Neural cell (in vitro differentiated cells): ENCODE measurements around the gene GZMA. TPM values are rescaled to one million over a fixed set of nuclear protein-coding genes. Genes with fewer than 3 reads are reported as not detected.

Experiments used
- H2AFZ ChIP-seq: fragments of 200-600, 300-800 bp; sonication (generic), shearing (Covaris generic); 2 replicates; pipeline ENCODE4 v1.6.0; 2014; ENCODE audit warnings: low read depth, mild to moderate bottlenecking, antibody characterized with exemption, low read length, moderate library complexity
- H3F3A ChIP-seq: fragments of 200-600 bp; shearing (Covaris generic); 2 replicates; pipeline ENCODE4 v1.6.1; 2016; ENCODE audit warnings: mild to moderate bottlenecking, moderate library complexity, mixed read lengths, antibody characterized with exemption, low read length; ENCODE audit not compliant: insufficient read depth, poor library complexity, severe bottlenecking
- H3K27ac ChIP-seq: fragments of 200-600, 300-800 bp; sonication (generic), shearing (Covaris generic); 2 replicates; pipeline ENCODE4 v1.5.1; 2014; ENCODE audit warnings: mild to moderate bottlenecking, low read length, moderate library complexity
- H3K27me3 ChIP-seq: fragments of 300-800, 200-600 bp; sonication (generic), shearing (Covaris generic); 2 replicates; pipeline ENCODE4 v1.6.0; 2014; ENCODE audit warnings: mild to moderate bottlenecking, low read depth, low read length, moderate library complexity; ENCODE audit not compliant: insufficient read depth
- H3K36me3 ChIP-seq: fragments of 300-800, 200-600 bp; sonication (generic), shearing (Covaris generic); 2 replicates; pipeline ENCODE4 v1.5.1; 2014; ENCODE audit warnings: mild to moderate bottlenecking, antibody characterized with exemption, low read length, moderate library complexity; ENCODE audit not compliant: insufficient read depth
- H3K4me2 ChIP-seq: fragments of 300-800, 200-600 bp; sonication (generic), shearing (Covaris generic); 2 replicates; pipeline ENCODE4 v1.6.0; 2014; ENCODE audit warnings: mild to moderate bottlenecking, low read length
- H3K4me3 ChIP-seq: fragments of 300-800, 200-600 bp; sonication (generic), shearing (Covaris generic); 2 replicates; pipeline ENCODE4 v1.5.1; 2014; ENCODE audit warnings: mild to moderate bottlenecking, low read length, moderate library complexity
- H3K79me2 ChIP-seq: fragments of 200-600 bp; shearing (Covaris generic); replicated peaks from 2 replicates; pipeline ENCODE4 v1.6.0; 2014; ENCODE audit warnings: mild to moderate bottlenecking, low read length, moderate library complexity; ENCODE audit not compliant: insufficient read depth
- H3K9ac ChIP-seq: fragments of 300-800, 200-600 bp; sonication (generic), shearing (Covaris generic); 2 replicates; pipeline ENCODE4 v1.6.1; 2016; ENCODE audit warnings: mild to moderate bottlenecking, low read length, mixed read lengths
- H3K9me2 ChIP-seq: fragments of 200-600 bp; shearing (Covaris generic); 2 replicates; pipeline ENCODE4 v1.6.1; 2016; ENCODE audit warnings: mild to moderate bottlenecking, low read length, mixed read lengths; ENCODE audit not compliant: insufficient read depth
- H3K9me3 ChIP-seq: fragments of 200-600, 300-800 bp; sonication (generic), shearing (Covaris generic); 2 replicates; pipeline ENCODE4 v1.6.1; 2016; ENCODE audit warnings: mild to moderate bottlenecking, mixed run types, low read length, moderate library complexity, mixed read lengths
- H4K20me1 ChIP-seq: fragments of 200-600 bp; shearing (Covaris generic); 2 replicates; pipeline ENCODE4 v1.6.1; 2016; ENCODE audit warnings: mild to moderate bottlenecking, mixed run types; ENCODE audit not compliant: insufficient read depth
- CTCF ChIP-seq: fragments of 450-650 bp; IDR thresholded peaks from 2 replicates; pipeline ENCODE4 v1.5.1; 2014; ENCODE audit warnings: antibody characterized with exemption, mild to moderate bottlenecking, moderate library complexity; ENCODE audit not compliant: poor library complexity, severe bottlenecking
- EP300 ChIP-seq: fragments of 450-650 bp; conservative IDR thresholded peaks from 2 replicates; pipeline ENCODE4 v1.6.1; 2014; ENCODE audit warnings: antibody characterized with exemption, mild to moderate bottlenecking, moderate library complexity; ENCODE audit not compliant: poor library complexity, severe bottlenecking
- EZH2 ChIP-seq: fragments of 200-600, 300-800 bp; shearing (Covaris generic), sonication (generic); IDR thresholded peaks from 2 replicates; pipeline ENCODE4 v1.6.1; 2014; ENCODE audit warnings: antibody characterized with exemption, low read length, borderline replicate concordance, mild to moderate bottlenecking; ENCODE audit not compliant: insufficient read depth, poor library complexity, severe bottlenecking
- MXI1 ChIP-seq: fragments of 450-650 bp; conservative IDR thresholded peaks from 2 replicates; pipeline ENCODE4 v1.6.1; 2014; ENCODE audit warnings: antibody characterized with exemption, mild to moderate bottlenecking; ENCODE audit not compliant: poor library complexity, severe bottlenecking
- POLR2AphosphoS5 ChIP-seq: IDR thresholded peaks from 2 replicates; pipeline ENCODE4 v1.6.1; 2012
- RAD21 ChIP-seq: fragments of 450-650 bp; conservative IDR thresholded peaks from 2 replicates; pipeline ENCODE4 v1.6.1; 2014; ENCODE audit warnings: antibody characterized with exemption, mild to moderate bottlenecking, moderate library complexity
- REST ChIP-seq: IDR thresholded peaks from 2 replicates; pipeline ENCODE4 v1.6.1; 2012; ENCODE audit warnings: borderline replicate concordance
- SMC3 ChIP-seq: fragments of 450-650 bp; conservative IDR thresholded peaks from 2 replicates; pipeline ENCODE4 v1.6.1; 2014; ENCODE audit warnings: antibody characterized with exemption, mild to moderate bottlenecking, moderate library complexity; ENCODE audit not compliant: poor library complexity
- TAF1 ChIP-seq: IDR thresholded peaks from 2 replicates; pipeline ENCODE4 v1.6.1; 2012; ENCODE audit warnings: low read depth
- polyA minus RNA-seq: library from RNA; depleted of rRNA, polyadenylated mRNA; stranded (reverse); fragments of >200 nt; gene quantifications from 2 replicates; pipeline ENCODE4 v1.2.3, GENCODE V29; 2014
- polyA plus RNA-seq: library from polyadenylated mRNA; depleted of rRNA; stranded (reverse); fragments of >200 nt; gene quantifications from 2 replicates; pipeline ENCODE4 v1.2.3, GENCODE V29; 2014

The GZMA gene
- polyA plus RNA-seq = not detected in 2 replicates
- polyA minus RNA-seq = not detected in 2 replicates

DNA sequence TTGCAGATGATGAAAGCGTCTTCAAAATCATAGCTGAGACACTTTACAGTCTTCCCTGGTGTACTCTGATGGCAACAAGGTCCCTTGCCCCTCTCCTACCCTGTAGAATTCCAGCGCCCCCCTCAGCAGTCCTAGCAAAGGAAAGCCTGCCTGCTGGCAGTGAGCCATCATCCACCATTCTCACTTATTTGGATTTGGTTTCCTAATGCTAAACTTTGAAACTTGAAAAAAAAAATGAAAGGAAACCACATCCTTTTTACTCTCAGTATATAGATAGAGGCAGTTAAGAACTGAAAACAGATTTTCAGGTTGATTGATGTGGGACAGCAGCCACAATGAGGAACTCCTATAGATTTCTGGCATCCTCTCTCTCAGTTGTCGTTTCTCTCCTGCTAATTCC lies at the start of gene GZMA:
TSS of gene GZMA (plus strand) at position 299 of the 400 bp plus-strand sequence. CDS start at position 336, 37 bp downstream.
- Histone ChIP-seq H3K79me2 (no peaks in the 10 kb centered on the region), H3K27ac (no peak within 1 kb of the TSS), H3K9me3 (no peaks in the 10 kb centered on the region), H3F3A (no peaks in the 10 kb centered on the region), H2AFZ (no peak within 1 kb of the TSS), H3K4me2 (no peak within 1 kb of the TSS), H3K27me3 (no peaks in the 10 kb centered on the region), H3K9me2 (no peaks in the 10 kb centered on the region), H3K4me3 (no peak within 1 kb of the TSS), H4K20me1 (no peaks in the 10 kb centered on the region), H3K36me3 (no peaks in the 10 kb centered on the region), H3K9ac (no peak within 1 kb of the TSS)
- no peak for TF ChIP-seq RAD21
- no peak for TF ChIP-seq POLR2AphosphoS5
- TF ChIP-seq SMC3 = no peak
- no peak for TF ChIP-seq REST
- TF ChIP-seq EP300 = no peak
- no peak for TF ChIP-seq EZH2
- no peak for TF ChIP-seq CTCF
- no peak for TF ChIP-seq MXI1
- TF ChIP-seq TAF1 = no peak

DNA sequence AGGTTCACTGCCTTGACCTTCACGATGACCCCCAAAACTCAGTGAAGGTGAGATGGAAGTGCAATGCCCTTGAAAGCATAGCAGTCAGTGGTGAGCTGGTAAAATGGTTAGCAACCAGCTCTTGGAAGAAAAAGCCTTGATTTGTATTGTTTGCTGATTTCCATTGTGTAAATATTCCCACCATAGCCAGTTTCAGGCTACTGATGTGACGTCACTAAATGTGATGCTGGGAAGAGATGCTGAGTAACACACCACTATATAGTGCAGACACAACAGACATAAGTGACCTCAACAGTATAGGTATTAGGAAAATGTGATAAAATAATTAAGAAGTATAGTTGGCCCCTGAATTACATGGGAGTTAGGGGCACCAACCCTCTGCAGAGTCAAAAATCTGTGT lies 47.3 kb upstream of the GZMA start:
- no peaks in the 10 kb centered on the region for H3K27me3 ChIP-seq
- no peak overlapping the region for H3K4me3 ChIP-seq
- H3F3A ChIP-seq = no peaks in the 10 kb centered on the region
- no peak overlapping the region for H3K4me2 ChIP-seq
- H3K36me3 ChIP-seq = no peaks in the 10 kb centered on the region
- no peak overlapping the region for H2AFZ ChIP-seq
- H3K9ac ChIP-seq = no peak overlapping the region
- H3K27ac ChIP-seq = no peak overlapping the region
- H3K9me2 ChIP-seq = no peaks in the 10 kb centered on the region
- H3K9me3 ChIP-seq = no peaks in the 10 kb centered on the region
- H4K20me1 ChIP-seq = no peaks in the 10 kb centered on the region
- no peaks in the 10 kb centered on the region for H3K79me2 ChIP-seq
- TF ChIP-seq POLR2AphosphoS5 = no peak
- no peak for TF ChIP-seq TAF1
- TF ChIP-seq RAD21 = no peak
- no peak for TF ChIP-seq CTCF
- no peak for TF ChIP-seq EP300
- no peak for TF ChIP-seq EZH2
- no peak for TF ChIP-seq REST
- TF ChIP-seq SMC3 = no peak
- no peak for TF ChIP-seq MXI1
